ENCODE measurements around the gene KCNMA1.

GRCh38 chr10:77619964-77620703, 17.5 kb downstream of the KCNMA1 start:
- TF ChIP-seq GATA2 (IDR thresholded peaks at IDR 0.05; ENCODE audit: low read depth, low read length) (no peak), GATA3 (IDR thresholded peaks at IDR 0.05; ENCODE audit: low read depth, low read length) (no peak)

Data from SH-SY5Y (cell line).